Measurements from ENCODE around the gene MAPKAP1. TPM values are rescaled to one million over a fixed set of nuclear protein-coding genes. Genes with fewer than 3 reads are reported as not detected.

MAPKAP1 gene
- total and polyA plus RNA-seq, 9 of the 15 experiments (the other 6 are each of a cell fraction or from before 2014, with no cell fraction given) = 2.6 to 82.1 (median 61.1) TPM

- TF ChIP-seq ZBTB11 (CRISPR knock-in tag; IDR thresholded peaks at IDR 0.05) = no peak
- no peak for TF ChIP-seq ZNF224 (CRISPR knock-in tag; IDR thresholded peaks at IDR 0.05)
- TF ChIP-seq EHMT2 (IDR thresholded peaks at IDR 0.05) = no peak
- no peak for TF ChIP-seq PYGO2 (tag; IDR thresholded peaks at IDR 0.05)
- no peak for TF ChIP-seq ZNF3 (CRISPR knock-in tag; IDR thresholded peaks at IDR 0.05)
- TF ChIP-seq ZNF668 (CRISPR knock-in tag; IDR thresholded peaks at IDR 0.05) = no peak
- no peak for TF ChIP-seq PHB (CRISPR knock-in tag; IDR thresholded peaks at IDR 0.05)
- no peak for TF ChIP-seq MTF1 (CRISPR knock-in tag; IDR thresholded peaks at IDR 0.05; ENCODE audit: borderline replicate concordance)
- TF ChIP-seq WHSC1 (IDR thresholded peaks at IDR 0.05; ENCODE audit: low read length) = no peak
- no peak for TF ChIP-seq THAP12 (CRISPR knock-in tag; IDR thresholded peaks at IDR 0.05)
- TF ChIP-seq ZNF699 (CRISPR knock-in tag; IDR thresholded peaks at IDR 0.05; ENCODE audit: insufficient replicate concordance) = no peak
- peak; percentile 20 for TF ChIP-seq MAX (CRISPR knock-in tag; IDR thresholded peaks at IDR 0.05)
- no peak for TF ChIP-seq EP300 (IDR thresholded peaks at IDR 0.05; ENCODE audit: low read length)
- no peak for TF ChIP-seq GATAD2B (IDR thresholded peaks at IDR 0.05; ENCODE audit: borderline replicate concordance)
- no peak for TF ChIP-seq FOXM1 (IDR thresholded peaks at IDR 0.05; ENCODE audit: low read depth)
- no peak for TF ChIP-seq FOXM1 (CRISPR knock-in tag; IDR thresholded peaks at IDR 0.05; ENCODE audit: low read depth)
- TF ChIP-seq MYC (IDR thresholded peaks at IDR 0.05; ENCODE audit: low read depth, low read length) = peak; percentile 30; the same call in 1 of the 2 replicates
- no peak for TF ChIP-seq MYC (CRISPR knock-in tag; IDR thresholded peaks at IDR 0.05; ENCODE audit: borderline replicate concordance, low read depth)
- no peak for TF ChIP-seq ZNF175 (CRISPR knock-in tag; IDR thresholded peaks at IDR 0.05; ENCODE audit: low read depth)
- no peak for TF ChIP-seq XRCC3 (IDR thresholded peaks at IDR 0.05)
- TF ChIP-seq ZNF184 (CRISPR knock-in tag; IDR thresholded peaks at IDR 0.05) = no peak
- no peak for TF ChIP-seq TEAD4 (IDR thresholded peaks at IDR 0.05; ENCODE audit: low read length)
- no peak for TF ChIP-seq TEAD4 (CRISPR knock-in tag; IDR thresholded peaks at IDR 0.05; ENCODE audit: borderline replicate concordance)
- TF ChIP-seq ZNF778 (CRISPR knock-in tag; IDR thresholded peaks at IDR 0.05) = no peak
Measured at GRCh38 chr9:125407974-125408900, 298.8 kb downstream of the MAPKAP1 start (continued).

All from K562 (cell line).